ENCODE results near the gene TPSB2.

DNA sequence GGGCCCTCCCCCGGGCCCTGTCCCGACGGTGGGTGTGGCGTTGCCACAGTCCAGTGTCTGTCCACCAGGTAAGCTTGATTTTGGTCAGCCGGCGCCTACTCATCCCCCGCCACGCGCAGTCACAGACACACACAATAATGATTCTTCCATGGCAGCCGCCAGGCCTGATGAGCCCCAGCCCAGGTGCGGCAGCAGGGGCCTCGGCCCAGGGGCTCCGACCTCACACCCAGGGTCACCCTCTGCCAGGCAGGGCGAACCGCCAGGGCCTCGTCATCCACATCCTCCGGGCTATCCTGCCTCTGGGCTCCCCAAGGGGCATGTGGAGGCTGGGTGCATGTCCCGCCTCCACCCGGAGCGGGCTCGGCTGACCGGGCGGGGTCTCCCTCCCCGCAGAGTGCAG lies 12.5 kb downstream of the TPSB2 start:
- TF ChIP-seq, protein P1, sequence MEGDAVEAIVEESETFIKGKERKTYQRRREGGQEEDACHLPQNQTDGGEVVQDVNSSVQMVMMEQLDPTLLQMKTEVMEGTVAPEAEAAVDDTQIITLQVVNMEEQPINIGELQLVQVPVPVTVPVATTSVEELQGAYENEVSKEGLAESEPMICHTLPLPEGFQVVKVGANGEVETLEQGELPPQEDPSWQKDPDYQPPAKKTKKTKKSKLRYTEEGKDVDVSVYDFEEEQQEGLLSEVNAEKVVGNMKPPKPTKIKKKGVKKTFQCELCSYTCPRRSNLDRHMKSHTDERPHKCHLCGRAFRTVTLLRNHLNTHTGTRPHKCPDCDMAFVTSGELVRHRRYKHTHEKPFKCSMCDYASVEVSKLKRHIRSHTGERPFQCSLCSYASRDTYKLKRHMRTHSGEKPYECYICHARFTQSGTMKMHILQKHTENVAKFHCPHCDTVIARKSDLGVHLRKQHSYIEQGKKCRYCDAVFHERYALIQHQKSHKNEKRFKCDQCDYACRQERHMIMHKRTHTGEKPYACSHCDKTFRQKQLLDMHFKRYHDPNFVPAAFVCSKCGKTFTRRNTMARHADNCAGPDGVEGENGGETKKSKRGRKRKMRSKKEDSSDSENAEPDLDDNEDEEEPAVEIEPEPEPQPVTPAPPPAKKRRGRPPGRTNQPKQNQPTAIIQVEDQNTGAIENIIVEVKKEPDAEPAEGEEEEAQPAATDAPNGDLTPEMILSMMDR (conservative IDR thresholded peaks at IDR 0.05; ENCODE audit: low read depth, low read length): no peak
- no peak for TF ChIP-seq EZH2 (IDR thresholded peaks at IDR 0.05; ENCODE audit: borderline replicate concordance, low read depth, low read length, poor library complexity, severe bottlenecking)

All from A673 (cell line).